B cell (primary cell): ENCODE measurements around the gene MNX1.

ENCODE experiments used
- CTCF ChIP-seq: fragments of 200-600 bp; IDR thresholded peaks from one replicate; pipeline ENCODE4 v1.8.0; 2022; ENCODE audit warnings: antibody characterized with exemption, mild to moderate bottlenecking
- EZH2 ChIP-seq: IDR thresholded peaks from 2 replicates; pipeline ENCODE4 v1.6.1; 2012; ENCODE audit warnings: borderline replicate concordance, low read depth, mild to moderate bottlenecking, moderate library complexity, low read length; ENCODE audit not compliant: insufficient read depth, poor library complexity, severe bottlenecking

- no peak for TF ChIP-seq CTCF
- no peak for TF ChIP-seq EZH2
Measured at GRCh38 chr7:157037028-157037427, 26.6 kb upstream of the MNX1 start.
